Motor neuron (in vitro differentiated cells): Measurements from ENCODE around the gene FNDC5. TPM values are rescaled to one million over a fixed set of nuclear protein-coding genes. Genes with fewer than 3 reads are reported as not detected.

Experiments used
- ATAC-seq, 8 experiments: fragments of 200-7000 bp; cut with Tn5 transposase; replicated peaks in 6 of 8; 2 replicates each; pipeline ENCODE4 v1.8.0; 2021; ENCODE audit warnings: mild to moderate bottlenecking in 8 of 8, moderate library complexity in 8 of 8
- H3K27ac ChIP-seq, 2 donors: fragments of 250-450 bp; sonication (Bioruptor Pico); 2 replicates each; pipeline ENCODE4 v1.9.0; 2021; ENCODE audit warnings: antibody characterized with exemption in 2 of 2, mild to moderate bottlenecking in 2 of 2, moderate library complexity in 1 of 2
- H3K4me1 ChIP-seq, 2 donors: fragments of 250-450 bp; sonication (Bioruptor Pico); replicated peaks in 1 of 2; 2 replicates each; pipeline ENCODE4 v1.6.1; 2021; ENCODE audit warnings: antibody characterized with exemption in 2 of 2, mild to moderate bottlenecking in 2 of 2, moderate library complexity in 1 of 2
- H3K4me3 ChIP-seq, 5 donors: fragments of 250-450 bp; sonication (Bioruptor Pico); 2 replicates each; pipeline ENCODE4 v1.9.0; 2021; ENCODE audit warnings: antibody characterized with exemption in 5 of 5, mild to moderate bottlenecking in 5 of 5, moderate library complexity in 4 of 5
- WGBS, 10 experiments: fragments of 450-650 bp; shearing (Covaris generic); methylation state at CpG; one replicate each; pipeline ENCODE4 v1.0.0; 2022; 5-methylcytosine and 5-hydroxymethylcytosine counted together
- in situ Hi-C, 9 experiments: fragments of 400-800 bp; cut with MboI; loops; one replicate each; pipeline ENCODE4 v1.15.0; 2021; ENCODE audit warnings: low sequenced_read_pairs in 9 of 9, low pct_unique_long_range_greater_than_20kb in 2 of 9; ENCODE audit not compliant: unreplicated experiment in 9 of 9
- total RNA-seq, 8 experiments: library from RNA; unstranded; fragments of 300-600 nt; gene quantifications; 2 replicates each; pipeline versions ENCODE4 v1.2.3 to v1.2.4, GENCODE V29; 2022

Gene FNDC5
- total RNA-seq, 8 experiments from 2014 or later: 1.0 to 297 (median 49.6) TPM

DNA sequence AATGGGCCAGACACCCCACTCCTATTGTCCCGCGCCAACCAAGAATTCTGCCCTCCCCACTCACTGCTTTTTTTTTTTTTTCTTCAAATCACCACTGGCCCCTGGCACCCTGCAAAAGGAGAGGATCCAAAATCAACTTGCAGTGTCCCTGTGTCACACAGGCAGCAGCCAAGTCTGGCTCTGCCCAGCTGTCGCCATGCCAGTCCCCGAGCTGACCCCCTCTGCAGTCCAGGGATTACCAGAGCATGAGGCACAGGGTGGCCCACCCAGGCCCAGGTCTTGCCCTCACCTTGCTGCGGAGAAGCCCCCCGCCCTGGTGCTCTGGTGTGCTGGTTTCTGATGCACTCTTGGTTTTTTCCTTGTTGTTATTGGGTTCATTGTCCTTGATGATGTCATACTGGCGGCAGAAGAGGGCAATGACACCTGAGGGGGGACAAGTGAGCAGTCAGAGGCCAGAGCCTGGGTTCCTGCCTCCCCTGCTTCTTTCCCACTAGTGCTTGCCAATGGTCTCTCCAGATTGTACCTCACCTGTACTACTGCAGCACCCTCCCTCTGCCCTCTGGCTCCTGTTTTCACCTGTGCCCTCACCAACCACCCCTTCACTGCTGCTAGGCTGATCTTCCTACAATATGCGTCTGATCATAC lies 6.2 kb downstream of the FNDC5 start:
- peaks cover 2 to 5% of the 10 kb centered on the region in 2 donors for H3K4me1 ChIP-seq
- H3K4me3 ChIP-seq: no peak overlapping the region
- in situ Hi-C loops: loop anchor here in 1 of 9 experiments (25.0 kb wide), 1 partner anchor 152 kb away; the partner anchor contains the start of gene SYNC
- WGBS, 10 experiments: 94 to 100% (median 97%) methylated on average over 1 to 8 of the region's 8 CpGs; no CpG with 5 or more reads in 4 of the 10 experiments
- no peak overlapping the region for H3K27ac ChIP-seq
- no peak for ATAC-seq

DNA sequence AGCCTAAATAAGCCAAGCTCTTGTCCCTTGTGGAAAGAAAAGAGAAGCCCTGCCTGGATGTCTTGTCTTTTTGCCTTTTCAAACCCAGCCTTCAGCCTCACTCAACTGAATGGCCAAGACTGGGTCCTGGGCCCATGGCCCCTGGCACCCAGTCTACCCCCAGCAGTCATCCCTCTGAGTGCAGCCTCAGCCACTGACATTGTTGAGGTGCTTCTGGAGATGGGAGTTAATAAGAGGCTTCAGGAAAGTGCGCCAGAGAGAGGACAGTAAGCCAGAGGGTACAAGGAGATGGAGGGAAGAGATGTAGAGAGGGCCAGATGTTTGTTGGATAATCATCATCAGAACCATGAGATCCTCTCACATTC lies 6.8 kb downstream of the FNDC5 start:
- in situ Hi-C loops: loop anchor here in 1 of 9 experiments (25.0 kb wide), 1 partner anchor 152 kb away; the partner anchor contains the start of gene SYNC
- no peak overlapping the region for H3K27ac ChIP-seq
- no peaks in the 10 kb centered on the region for H3K4me1 ChIP-seq
- no peak overlapping the region for H3K4me3 ChIP-seq
- ATAC-seq: no peak
- 89 to 100% (median 100%) methylated on average over 1 of the region's 1 CpG; no CpG with 5 or more reads in 5 of the 10 experiments for WGBS, 10 experiments

DNA sequence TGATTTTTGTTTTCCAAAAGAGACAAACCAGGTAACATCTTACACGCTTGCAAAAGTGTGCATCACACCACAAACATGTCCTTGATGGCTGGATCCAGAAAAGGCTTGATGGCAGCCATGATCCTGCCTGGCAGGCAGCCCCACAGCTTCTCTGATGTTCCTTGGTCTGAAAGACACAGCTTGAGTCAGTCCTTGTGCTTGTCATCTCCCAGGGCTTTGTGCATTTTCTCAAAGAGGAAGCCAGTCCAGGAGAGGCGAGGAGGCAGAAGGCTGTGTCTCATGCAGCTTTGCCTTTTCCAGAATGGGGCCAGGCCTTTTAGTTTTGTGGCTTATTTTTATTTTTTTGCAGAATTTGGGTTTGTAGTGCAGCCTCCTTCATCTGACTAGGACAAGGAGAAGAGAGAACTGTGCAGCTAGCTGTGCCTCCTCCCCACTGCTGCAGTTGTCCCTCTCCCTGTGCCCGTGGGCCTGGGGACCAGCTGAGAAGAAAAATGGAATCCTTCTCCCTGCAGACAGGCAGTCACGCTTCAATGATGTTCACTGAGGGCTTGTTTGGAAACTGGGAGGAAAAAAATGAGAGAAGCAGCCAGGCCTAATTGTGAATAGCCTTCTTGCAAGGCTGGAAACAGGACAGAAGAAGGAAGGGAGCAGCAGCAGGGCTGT lies 7.4 kb downstream of the FNDC5 start:
- 76 to 100% (median 88%) methylated on average over 1 to 4 of the region's 4 CpGs for WGBS, 10 experiments
- no peak overlapping the region for H3K4me3 ChIP-seq
- in situ Hi-C loops: loop anchor here in 1 of 9 experiments (25.0 kb wide), 1 partner anchor 151 kb away; the partner anchor contains the start of gene SYNC
- H3K4me1 ChIP-seq: no peaks in the 10 kb centered on the region
- no peak overlapping the region for H3K27ac ChIP-seq
- ATAC-seq: peak in 2 of 8 experiments; percentile 29 to 31

DNA sequence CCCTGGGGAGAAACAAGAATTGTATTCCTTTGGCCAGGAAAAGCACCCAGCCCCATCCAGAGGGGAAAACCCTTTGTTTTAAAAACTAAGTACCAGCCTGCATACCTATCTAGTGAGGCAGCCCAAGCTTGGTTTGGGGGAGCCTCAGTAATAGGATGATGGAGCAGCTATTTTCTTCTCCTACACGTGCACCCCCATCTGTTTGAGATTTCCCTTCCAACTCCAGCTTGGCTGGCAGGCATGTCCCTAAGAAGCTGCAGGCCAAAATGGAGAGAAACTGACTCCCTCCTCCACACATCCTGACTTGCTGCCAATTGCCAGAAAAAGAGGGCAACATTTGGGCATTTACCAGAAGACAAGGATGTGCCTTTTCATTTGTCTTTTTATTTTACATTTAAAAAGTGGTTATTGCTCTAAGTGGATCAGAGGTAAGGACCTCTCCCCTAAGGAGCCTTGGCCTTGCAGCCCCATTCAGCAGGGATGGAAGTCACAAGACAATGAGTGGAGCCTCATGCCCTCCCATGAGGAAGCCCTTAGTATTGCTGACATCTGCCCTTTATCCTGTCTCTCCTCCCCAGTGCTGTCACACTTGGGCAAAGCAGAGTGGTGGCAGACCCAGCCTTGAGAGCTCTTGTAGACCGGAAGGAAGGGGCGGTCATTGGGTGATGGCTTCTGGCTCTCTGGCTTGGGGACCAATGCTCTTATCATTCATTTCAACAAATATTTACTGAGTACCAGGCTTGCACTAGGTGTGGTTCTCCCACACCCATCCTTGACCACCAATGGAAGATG lies 8.6 kb downstream of the FNDC5 start:
- no peak for ATAC-seq
- in situ Hi-C loops: loop anchor here in 1 of 9 experiments (25.0 kb wide), 1 partner anchor 150 kb away; the partner anchor contains the start of gene SYNC
- Histone ChIP-seq H3K4me3 (no peak overlapping the region), H3K4me1 (no peaks in the 10 kb centered on the region), H3K27ac (peak overlapping the region in 1 of 2 donors; percentile 17)
- WGBS, 10 experiments: 0 to 100% (median 78%) methylated on average over 1 to 3 of the region's 3 CpGs

DNA sequence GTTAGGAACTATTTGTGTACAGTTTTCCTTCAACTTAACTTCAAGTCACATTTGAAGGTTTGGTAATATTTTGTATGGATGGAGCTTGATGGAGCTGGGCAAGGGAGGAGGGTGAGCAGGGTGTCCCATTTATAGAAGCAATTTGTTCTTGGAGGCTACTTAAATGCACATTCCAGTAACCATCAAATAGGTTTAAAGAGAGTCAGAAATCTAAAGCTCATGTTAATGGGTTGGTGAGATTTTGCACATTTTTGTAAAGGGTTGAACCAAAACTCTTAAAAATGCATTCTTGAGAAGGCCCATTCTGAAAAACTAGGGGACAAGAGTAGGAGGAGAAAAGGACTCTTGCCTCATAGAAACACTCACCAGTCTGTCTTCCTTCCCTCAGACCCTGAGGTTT lies 10.1 kb downstream of the FNDC5 start:
- H3K4me1 ChIP-seq: no peaks in the 10 kb centered on the region
- ATAC-seq: peak in 2 of 8 experiments; percentile 69 to 74
- no peak overlapping the region for H3K4me3 ChIP-seq
- in situ Hi-C loops: loop anchor here in 1 of 9 experiments (25.0 kb wide), 1 partner anchor 148 kb away; the partner anchor contains the start of gene SYNC
- H3K27ac ChIP-seq: no peak overlapping the region

DNA sequence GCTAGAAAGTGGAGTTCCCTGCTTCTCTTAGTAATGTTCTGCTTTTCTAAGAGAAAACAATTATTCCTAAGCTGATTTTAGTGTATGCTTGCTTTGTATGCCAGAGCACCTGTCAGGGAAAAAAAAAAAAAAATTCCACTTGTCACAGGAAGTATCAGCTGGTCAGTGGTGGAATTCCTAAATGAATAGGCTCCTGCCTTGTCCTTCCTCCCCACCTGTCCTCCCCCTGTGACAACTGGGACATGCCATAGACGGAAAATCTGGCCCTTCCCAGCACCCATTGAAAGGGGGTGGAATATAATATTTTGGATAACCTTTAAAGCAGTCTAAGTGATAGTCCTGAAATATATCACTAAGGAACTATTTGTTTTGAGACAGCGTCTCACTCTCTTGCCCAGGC lies 10.8 kb downstream of the FNDC5 start:
- WGBS, 10 experiments: 86 to 100% (median 100%) methylated on average over 1 to 2 of the region's 2 CpGs; no CpG with 5 or more reads in 3 of the 10 experiments
- no peaks in the 10 kb centered on the region for H3K4me1 ChIP-seq
- in situ Hi-C loops: loop anchor here in 1 of 9 experiments (25.0 kb wide), 1 partner anchor 148 kb away; the partner anchor contains the start of gene SYNC
- H3K27ac ChIP-seq: no peak overlapping the region
- no peak for ATAC-seq
- H3K4me3 ChIP-seq: no peak overlapping the region

DNA sequence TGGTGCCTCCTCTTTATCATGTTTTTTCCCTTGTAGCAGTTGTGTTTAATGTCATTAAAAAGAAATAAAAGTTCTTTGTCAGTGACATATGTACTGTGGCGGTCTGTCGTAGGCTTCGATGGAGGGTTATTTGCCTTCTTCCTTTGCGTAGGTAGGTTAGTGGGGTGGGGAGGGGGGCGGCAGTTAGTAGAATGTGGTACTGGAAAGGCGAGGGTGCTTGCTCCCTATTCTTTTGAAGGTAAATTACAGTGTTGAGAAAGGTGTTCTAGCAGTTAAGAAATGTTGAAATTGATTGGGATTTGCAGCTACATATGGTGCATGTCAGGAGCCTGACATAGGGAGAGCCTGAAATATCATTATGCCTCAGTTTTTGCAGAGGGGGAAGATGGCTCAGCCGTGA lies 11.9 kb downstream of the FNDC5 start:
- Histone ChIP-seq H3K4me3 (no peak overlapping the region), H3K4me1 (no peaks in the 10 kb centered on the region), H3K27ac (no peak overlapping the region)
- no peak for ATAC-seq
- in situ Hi-C loops: loop anchor here in 1 of 9 experiments (25.0 kb wide), 1 partner anchor 146 kb away; the partner anchor contains the start of gene SYNC
- 76 to 96% (median 92%) methylated on average over 4 to 7 of the region's 7 CpGs; no CpG with 5 or more reads in 1 of the 10 experiments for WGBS, 10 experiments

DNA sequence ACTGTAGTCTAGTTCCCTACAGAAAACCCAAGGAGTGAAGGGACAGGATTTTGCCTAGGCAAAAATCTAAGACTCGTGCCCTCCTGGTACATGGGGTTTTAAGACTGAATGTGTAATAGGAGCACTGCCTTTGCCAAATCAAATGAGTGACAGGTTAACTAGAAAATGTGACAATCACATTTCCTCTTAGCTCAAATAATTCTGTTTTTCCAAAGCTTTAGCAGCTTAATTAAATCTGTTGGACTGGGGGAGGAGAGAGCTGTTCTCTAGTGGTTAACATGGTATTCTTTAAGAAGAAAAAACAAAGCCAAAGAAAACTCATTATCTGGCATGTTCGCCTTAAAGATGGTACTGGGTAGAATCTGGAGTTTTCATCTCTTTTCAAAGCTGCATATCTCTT lies 12.6 kb downstream of the FNDC5 start:
- WGBS, 10 experiments: 86 to 100% (median 100%) methylated on average over 1 to 2 of the region's 2 CpGs
- ATAC-seq: no peak
- H3K4me1 ChIP-seq: no peaks in the 10 kb centered on the region
- H3K4me3 ChIP-seq: no peak overlapping the region
- in situ Hi-C loops: loop anchor here in 1 of 9 experiments (25.0 kb wide), 1 partner anchor 146 kb away; the partner anchor contains the start of gene SYNC
- no peak overlapping the region for H3K27ac ChIP-seq

DNA sequence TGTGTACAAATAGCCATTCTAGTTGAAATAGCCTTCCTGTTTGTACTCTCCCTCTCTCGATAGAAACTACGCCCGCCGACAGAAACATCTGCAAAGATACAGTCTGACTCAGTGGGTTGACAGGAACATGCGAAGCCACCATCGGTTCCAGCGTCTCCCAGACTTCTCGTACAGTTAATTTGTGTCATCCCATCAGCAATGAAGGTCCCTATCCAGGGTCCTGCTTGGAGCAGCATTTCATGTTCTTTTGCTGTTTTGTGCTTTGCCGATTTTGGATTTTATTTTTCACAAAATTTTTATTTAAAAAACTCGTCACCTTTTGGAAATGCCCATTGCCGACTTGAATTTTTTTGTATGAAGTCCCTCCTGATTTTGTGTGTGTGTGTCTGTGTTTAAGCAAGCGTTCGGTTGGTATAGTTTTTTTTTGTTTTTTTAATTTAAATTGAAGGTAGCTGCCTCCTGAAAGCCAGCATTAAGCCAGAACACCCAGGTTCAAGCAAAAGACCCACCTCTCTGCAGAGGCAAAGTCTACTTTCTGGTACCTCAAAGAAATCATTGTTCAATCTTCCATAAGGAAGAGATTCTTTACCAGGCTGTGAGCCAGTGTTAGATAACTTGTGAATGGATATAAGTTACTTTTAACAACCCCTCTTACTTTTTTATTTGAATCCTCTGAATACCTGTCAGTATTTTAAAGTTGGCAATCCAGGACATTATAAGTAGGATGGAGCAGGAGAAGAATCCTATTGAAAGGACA lies 14.7 kb downstream of the FNDC5 start:
- no peak overlapping the region for H3K4me3 ChIP-seq
- no peak overlapping the region for H3K27ac ChIP-seq
- 88 to 99% (median 96%) methylated on average over 6 to 13 of the region's 13 CpGs for WGBS, 10 experiments
- H3K4me1 ChIP-seq: no peaks in the 10 kb centered on the region
- no peak for ATAC-seq
- in situ Hi-C loops: loop anchor here in 1 of 9 experiments (25.0 kb wide), 1 partner anchor 144 kb away; the partner anchor contains the start of gene SYNC

DNA sequence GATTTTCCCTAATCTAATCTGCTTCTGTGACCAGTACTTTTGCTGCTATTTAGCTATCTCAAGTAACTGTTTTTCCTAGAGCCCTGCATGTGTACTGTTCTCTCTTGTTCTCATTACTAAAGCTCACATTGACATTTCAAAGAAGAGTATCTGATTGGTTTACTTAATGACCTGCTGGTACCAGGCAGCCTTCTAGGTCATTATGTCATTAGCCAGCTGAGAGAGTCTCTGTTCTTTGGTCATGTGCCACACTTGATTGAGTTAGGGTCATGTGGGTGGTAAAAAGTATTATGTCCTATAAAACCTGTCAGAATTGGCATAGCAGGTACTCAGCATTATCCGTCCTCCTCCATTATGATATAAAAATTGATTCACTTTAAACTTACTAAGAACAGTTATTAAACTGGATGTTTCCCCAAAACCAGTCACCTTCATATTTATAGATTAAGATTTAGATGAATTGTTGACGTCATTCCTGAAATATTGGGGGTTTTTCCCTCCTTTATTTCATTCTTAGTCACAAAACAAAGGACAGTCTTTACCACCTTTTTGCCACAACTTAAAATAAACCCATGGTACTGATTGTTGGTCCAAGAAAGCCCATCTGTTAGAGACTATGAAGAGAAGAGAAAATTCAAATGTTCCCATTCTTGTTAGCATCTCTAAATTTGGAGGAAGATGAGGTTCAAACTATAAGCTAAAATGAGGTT lies 22.2 kb downstream of the FNDC5 start:
- peak in 1 of 8 experiments; percentile 49 for ATAC-seq
- in situ Hi-C loops: no loop called here
- no peak overlapping the region for H3K27ac ChIP-seq
- WGBS, 10 experiments: 17 to 86% (median 44%) methylated on average over 1 to 2 of the region's 2 CpGs; no CpG with 5 or more reads in 1 of the 10 experiments
- no peaks in the 10 kb centered on the region for H3K4me1 ChIP-seq
- no peak overlapping the region for H3K4me3 ChIP-seq

DNA sequence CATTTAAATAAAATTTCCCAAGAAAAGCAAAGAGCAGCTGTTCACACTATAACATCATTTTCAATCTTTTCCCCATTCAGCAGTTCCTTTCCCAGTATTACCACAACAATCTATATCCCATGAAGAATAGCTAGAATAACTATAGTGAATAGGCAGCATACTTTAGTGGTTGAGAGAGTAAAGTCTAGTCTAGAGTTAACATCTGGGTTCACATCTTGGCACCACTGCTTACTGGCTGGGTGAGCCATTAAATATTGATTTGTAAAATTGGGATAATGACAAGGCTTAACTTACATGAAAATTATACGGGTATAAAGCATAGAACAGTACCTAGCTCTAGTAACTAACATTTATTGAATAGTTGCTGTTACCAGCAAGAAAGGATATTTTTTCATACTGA lies 38.8 kb downstream of the FNDC5 start:
- no peak overlapping the region for H3K4me3 ChIP-seq
- in situ Hi-C loops: no loop called here
- no peaks in the 10 kb centered on the region for H3K4me1 ChIP-seq
- no peak overlapping the region for H3K27ac ChIP-seq
- 60 to 100% (median 97%) methylated on average over 1 of the region's 1 CpG; no CpG with 5 or more reads in 2 of the 10 experiments for WGBS, 10 experiments
- no peak for ATAC-seq
